Glutamatergic neuron (in vitro differentiated cells): ENCODE results near the gene LAMC2. TPM values are rescaled to one million over a fixed set of nuclear protein-coding genes. Genes with fewer than 3 reads are reported as not detected.

ENCODE experiments used
- DNase-seq: peaks from one replicate; pipeline ENCODE4 v3.0.0; 2022
- H3K27ac Mint-ChIP-seq: one replicate; pipeline ENCODE4 v1.8.0; 2020; ENCODE audit warnings: mild to moderate bottlenecking, mixed read lengths, inconsistent platforms; ENCODE audit not compliant: unreplicated experiment
- H3K27me3 Mint-ChIP-seq: one replicate; pipeline ENCODE4 v1.8.0; 2020; ENCODE audit warnings: mild to moderate bottlenecking, moderate library complexity, mixed read lengths, inconsistent platforms; ENCODE audit not compliant: unreplicated experiment
- H3K36me3 Mint-ChIP-seq: one replicate; pipeline ENCODE4 v1.8.0; 2020; ENCODE audit warnings: mild to moderate bottlenecking, mixed read lengths, inconsistent platforms; ENCODE audit not compliant: unreplicated experiment
- H3K4me1 Mint-ChIP-seq: one replicate; pipeline ENCODE4 v1.8.0; 2020; ENCODE audit warnings: mild to moderate bottlenecking, low read depth, mixed read lengths, inconsistent platforms; ENCODE audit not compliant: unreplicated experiment
- H3K4me3 Mint-ChIP-seq: one replicate; pipeline ENCODE4 v1.8.0; 2020; ENCODE audit warnings: mild to moderate bottlenecking, mixed read lengths, inconsistent platforms; ENCODE audit not compliant: unreplicated experiment
- H3K9me3 Mint-ChIP-seq: one replicate; pipeline ENCODE4 v1.8.0; 2020; ENCODE audit warnings: mild to moderate bottlenecking, moderate library complexity, mixed read lengths, inconsistent platforms; ENCODE audit not compliant: unreplicated experiment
- CTCF ChIP-seq: fragments of 200-600 bp; sonication (generic); IDR thresholded peaks from one replicate; pipeline ENCODE4 v1.5.0; 2021; ENCODE audit not compliant: partially characterized antibody, unreplicated experiment
- total RNA-seq: library from RNA; stranded (reverse); fragmentation: NEBNext Ultra II Directional; extraction: Animal tissue kit (Norgen Biotek cat#: 25700); gene quantifications from one replicate; pipeline ENCODE4 v1.2.1, GENCODE V29; 2021; ENCODE audit not compliant: unreplicated experiment

LAMC2 gene
- total RNA-seq, 1 donor from 2014 or later: 2.8 TPM

DNA sequence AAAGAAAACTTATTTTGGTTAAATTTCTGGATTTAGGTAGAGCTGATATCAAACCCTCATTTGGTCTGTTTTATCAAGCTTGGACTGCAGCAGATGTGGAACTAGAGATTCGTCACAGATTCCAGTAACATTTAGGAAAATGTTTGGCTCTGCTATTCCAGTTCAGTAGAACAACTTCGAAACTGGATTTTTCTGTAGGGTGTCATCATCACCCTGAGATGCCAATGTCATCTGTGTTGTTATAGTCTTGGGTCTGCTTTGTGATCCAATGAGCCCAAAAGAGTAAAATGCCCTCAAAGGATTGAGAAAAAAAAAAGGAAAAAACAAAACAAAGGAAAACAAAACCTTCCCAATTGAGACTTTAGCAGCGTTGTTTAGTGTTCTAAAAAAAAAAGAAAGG is 55.4 kb downstream of the LAMC2 start:
- no peak for DNase-seq
- no peak for TF ChIP-seq CTCF
- no peaks in the 10 kb centered on the region for H3K36me3 Mint-ChIP-seq
- peaks cover 2% of the 10 kb centered on the region for H3K9me3 Mint-ChIP-seq
- H3K27ac Mint-ChIP-seq: no peak overlapping the region
- peaks cover 2% of the 10 kb centered on the region for H3K27me3 Mint-ChIP-seq
- H3K4me3 Mint-ChIP-seq: no peak overlapping the region
- peaks cover 14% of the 10 kb centered on the region for H3K4me1 Mint-ChIP-seq

DNA sequence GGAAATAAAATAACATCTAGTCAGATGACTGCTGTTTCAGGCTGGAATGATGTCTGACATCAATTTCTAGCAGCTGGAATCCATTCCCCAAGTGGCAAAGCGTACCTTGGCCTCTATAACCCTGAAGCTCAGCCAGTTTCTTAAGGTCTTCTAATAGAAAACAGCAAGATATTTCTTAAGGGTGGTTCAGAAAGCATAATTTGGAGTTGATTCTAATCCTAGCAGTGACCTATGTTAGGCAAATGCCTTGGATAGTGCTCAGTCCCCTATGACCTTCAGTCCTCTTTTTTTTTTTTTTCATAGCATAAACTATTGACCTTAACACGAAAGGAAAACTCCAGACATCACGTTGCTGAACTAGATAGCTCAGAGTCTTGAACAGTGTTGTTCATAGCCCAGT is 56.5 kb downstream of the LAMC2 start:
- no peaks in the 10 kb centered on the region for H3K36me3 Mint-ChIP-seq
- H3K9me3 Mint-ChIP-seq: peaks cover 2% of the 10 kb centered on the region
- TF ChIP-seq CTCF: no peak
- peaks cover 2% of the 10 kb centered on the region for H3K27me3 Mint-ChIP-seq
- H3K4me1 Mint-ChIP-seq: peaks cover 14% of the 10 kb centered on the region
- no peak overlapping the region for H3K27ac Mint-ChIP-seq
- no peak for DNase-seq
- no peak overlapping the region for H3K4me3 Mint-ChIP-seq

- H3K36me3 Mint-ChIP-seq: no peaks in the 10 kb centered on the region
- no peak for DNase-seq
- no peak overlapping the region for H3K4me3 Mint-ChIP-seq
- no peak for TF ChIP-seq CTCF
- no peak overlapping the region for H3K27ac Mint-ChIP-seq
- H3K4me1 Mint-ChIP-seq: peaks cover 14% of the 10 kb centered on the region
- H3K27me3 Mint-ChIP-seq: peaks cover 2% of the 10 kb centered on the region
- peaks cover 4% of the 10 kb centered on the region for H3K9me3 Mint-ChIP-seq
Observed at GRCh38 chr1:183243161-183244050, 57.3 kb downstream of the LAMC2 start.

DNA sequence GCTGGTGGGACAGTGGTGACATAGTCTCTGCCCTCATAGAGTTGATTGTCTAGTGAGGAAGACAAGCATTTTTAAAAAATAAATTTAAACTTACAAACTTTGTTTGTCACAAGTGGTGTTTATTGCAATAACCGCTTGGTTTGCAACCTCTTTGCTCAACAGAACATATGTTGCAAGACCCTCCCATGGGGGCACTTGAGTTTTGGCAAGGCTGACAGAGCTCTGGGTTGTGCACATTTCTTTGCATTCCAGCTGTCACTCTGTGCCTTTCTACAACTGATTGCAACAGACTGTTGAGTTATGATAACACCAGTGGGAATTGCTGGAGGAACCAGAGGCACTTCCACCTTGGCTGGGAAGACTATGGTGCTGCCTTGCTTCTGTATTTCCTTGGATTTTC is 58.4 kb downstream of the LAMC2 start:
- Mint-ChIP-seq H3K36me3 (peaks cover 8% of the 10 kb centered on the region), H3K27ac (no peak overlapping the region), H3K4me3 (no peak overlapping the region), H3K27me3 (no peaks in the 10 kb centered on the region), H3K4me1 (peaks cover 12% of the 10 kb centered on the region), H3K9me3 (peaks cover 5% of the 10 kb centered on the region)
- DNase-seq: no peak
- no peak for TF ChIP-seq CTCF

GRCh38 chr1:183245357-183245756 is 59.3 kb downstream of the LAMC2 start:
- Mint-ChIP-seq H3K4me3 (no peak overlapping the region), H3K36me3 (peaks cover 17% of the 10 kb centered on the region), H3K27me3 (no peaks in the 10 kb centered on the region), H3K9me3 (peaks cover 5% of the 10 kb centered on the region), H3K27ac (no peak overlapping the region), H3K4me1 (peaks cover 6% of the 10 kb centered on the region)
- TF ChIP-seq CTCF: no peak
- DNase-seq: no peak
